Esophagus muscularis mucosa (tissue), 4 donors: ENCODE data around the gene AGTPBP1.

Experiments used
- CTCF ChIP-seq, 3 experiments: fragments of 200-600 bp in 2 of 3; fragments of 450-650 bp in 1 of 3; sonication (generic) in 2 of 3; IDR thresholded peaks; one replicate each; pipeline ENCODE4 v1.5.1; 2017 to 2019; ENCODE audit warnings: antibody characterized with exemption in 3 of 3, mild to moderate bottlenecking in 2 of 3, moderate library complexity in 1 of 3
- EP300 ChIP-seq: sonication (generic); formaldehyde crosslinking; IDR thresholded peaks from one replicate; pipeline ENCODE4 v1.6.1; 2017; ENCODE audit warnings: antibody characterized with exemption
- POLR2AphosphoS5 ChIP-seq, 2 donors: sonication (generic); formaldehyde crosslinking; IDR thresholded peaks; one replicate each; pipeline ENCODE4 v1.6.1; 2017; ENCODE audit warnings: antibody characterized with exemption in 2 of 2

GRCh38 chr9:85541876-85542275 is 199.9 kb downstream of the AGTPBP1 start:
- TF ChIP-seq EP300 = no peak
- TF ChIP-seq CTCF (IDR thresholded peaks at IDR 0.05) = no peak
- no peak for TF ChIP-seq POLR2AphosphoS5 (IDR thresholded peaks at IDR 0.05)
